GM21786 (cell line): ENCODE data around the gene RASSF1.
A peak's percentile ranks its signal among the peaks of the same experiment; 100 is the strongest.
"Not testable (repeated sequence)": the region's sequence is repeated elsewhere in the genome, so short reads cannot be mapped to it uniquely, and the experiment has no call there.

Experiments
- ATAC-seq: cut with Tn5 transposase; IDR thresholded peaks from one replicate; pipeline ENCODE4 v1.9.1; 2021; ENCODE audit not compliant: unreplicated experiment

Gene RASSF1

DNA sequence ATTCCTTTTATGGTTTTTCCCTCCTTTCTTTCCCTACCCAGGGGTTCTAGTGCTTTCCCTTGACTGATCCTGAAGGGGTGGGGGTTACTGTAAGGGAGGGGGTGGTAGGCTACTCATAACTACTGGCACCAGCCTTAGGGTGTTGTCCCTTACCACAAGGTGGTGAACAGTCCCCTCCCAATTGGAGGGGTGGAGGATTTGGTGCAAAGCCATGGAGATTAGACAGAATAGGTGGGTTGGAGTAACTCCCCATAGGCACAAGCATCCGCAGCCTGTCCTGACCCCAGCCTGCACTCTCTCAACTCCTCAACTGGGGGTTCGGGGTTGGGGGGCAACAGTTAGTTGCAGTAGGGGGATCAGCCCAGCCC is 15.5 kb downstream of the RASSF1 start:
- no peak for ATAC-seq

DNA sequence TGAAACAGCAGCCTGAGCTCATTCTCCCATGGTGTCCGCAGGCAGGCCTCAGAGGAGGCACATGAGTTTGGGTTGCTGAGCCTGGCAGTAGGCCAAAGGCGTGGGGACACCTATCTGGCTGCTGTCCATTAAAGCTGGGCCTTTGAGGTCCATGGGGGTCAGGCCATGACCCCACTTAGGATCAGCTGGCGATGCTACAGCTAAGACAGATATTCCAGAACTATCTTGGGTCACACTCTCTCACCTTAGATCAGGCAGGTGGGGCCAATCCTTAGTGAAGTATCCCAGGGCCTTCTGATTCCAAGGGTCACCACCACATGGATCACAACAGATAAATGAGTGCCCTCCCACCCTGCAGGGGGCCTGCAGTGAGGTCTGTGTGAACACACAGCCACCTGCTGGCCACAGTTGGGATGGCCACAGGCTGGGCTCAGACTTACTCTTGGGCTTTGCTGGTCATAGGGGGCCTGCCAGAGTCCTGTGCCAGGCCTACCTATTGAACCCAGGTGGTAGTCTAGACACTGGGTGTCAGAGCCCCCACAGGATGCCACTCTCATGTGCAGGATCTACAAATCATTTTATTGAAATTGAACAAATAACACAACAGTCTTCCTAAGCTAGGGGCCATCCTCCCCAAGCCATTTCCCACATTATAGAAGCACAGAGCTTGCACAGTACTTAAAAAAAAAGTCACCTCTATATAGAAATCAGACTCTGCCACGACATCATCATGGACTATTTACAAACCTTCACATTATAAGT is 16.1 kb downstream of the RASSF1 start:
- no peak for ATAC-seq

DNA sequence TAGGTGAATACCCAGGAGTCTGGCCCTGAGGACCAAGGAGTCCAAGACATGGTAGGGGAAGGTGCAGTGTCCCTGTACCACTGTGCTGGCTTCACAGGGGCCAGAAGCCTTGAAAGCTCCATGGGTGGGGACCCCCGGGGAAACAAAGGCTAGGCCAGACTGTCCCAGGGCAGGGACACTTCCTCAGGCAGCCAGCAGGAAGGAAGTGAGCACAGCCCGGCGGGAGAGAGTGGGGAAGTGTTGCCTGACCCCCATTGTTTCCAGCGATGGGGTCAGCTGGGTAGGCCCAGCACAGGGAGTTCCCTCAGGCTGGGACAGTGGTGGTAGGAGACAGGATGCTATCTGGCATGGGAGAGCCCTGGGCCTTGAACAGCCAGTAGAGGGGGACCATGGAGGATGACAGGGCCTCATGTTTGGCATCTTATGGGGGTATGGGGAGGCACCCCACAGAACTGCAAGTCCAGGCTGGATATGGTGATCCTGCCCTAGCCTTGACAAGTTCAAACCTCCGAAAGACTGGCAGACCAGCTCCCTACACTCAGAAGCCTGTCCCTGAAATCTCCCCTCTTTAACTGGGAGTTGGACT is 16.9 kb downstream of the RASSF1 start:
- no peak for ATAC-seq

DNA sequence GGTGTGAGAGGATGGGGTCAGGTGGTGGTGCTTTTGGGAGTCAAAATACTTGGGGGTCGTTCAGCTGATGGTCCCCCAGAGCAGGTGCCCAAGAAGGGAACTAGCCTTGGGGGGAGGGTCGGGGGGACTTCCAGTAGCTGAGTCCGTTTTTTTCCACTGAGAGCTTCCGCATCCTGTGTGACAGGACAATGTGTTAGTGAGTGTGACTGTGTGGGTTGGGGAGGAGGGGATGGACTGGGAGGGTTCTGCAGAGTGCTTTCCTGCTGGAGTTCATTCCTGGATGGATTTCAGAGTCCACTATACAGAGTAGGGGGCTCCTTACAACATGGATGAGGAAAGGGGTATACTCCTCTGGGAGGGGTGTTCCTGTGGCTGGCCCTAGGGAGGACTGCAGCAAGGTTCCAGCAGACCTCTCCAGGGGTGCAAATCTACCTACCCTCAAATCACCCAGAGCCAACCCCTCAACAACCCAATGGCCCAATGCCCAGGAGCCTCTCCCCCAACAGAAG is 17.5 kb downstream of the RASSF1 start:
- ATAC-seq, result no peak

DNA sequence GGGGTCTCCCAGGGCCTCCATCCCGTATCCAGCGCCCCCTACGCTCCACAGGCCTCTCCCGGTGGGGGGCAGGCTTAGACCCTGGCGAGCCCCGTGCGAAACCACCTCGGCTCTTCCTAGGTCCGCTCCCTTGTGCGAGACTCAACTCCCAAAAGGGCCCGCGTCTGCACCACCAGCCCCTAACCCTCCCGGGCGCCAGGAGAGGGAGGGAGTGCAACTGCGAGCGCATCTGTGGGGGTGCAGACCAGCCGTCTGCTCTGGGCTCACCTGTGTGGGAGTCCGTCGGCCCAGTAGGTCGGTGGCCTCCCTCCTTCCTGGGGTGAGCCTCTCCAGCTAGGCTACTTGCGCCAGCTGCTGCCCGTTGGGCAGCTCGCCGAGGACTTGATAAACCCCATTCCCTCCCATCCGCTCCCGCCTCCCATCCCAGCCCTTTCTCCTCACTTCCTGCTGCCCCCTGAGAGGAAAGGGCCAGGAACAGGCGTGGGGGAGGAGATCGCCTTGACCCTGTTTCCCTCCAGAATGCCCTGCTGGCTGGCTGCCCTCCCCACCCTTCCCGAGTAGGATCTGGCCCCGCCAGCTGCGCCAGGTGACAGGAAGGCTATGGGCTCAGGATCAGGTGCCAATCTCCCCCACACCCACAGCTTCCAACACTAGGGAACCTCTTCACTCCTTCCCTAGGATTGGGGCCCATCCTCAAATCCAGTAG is 18.1 kb downstream of the RASSF1 start, which contains the start of gene HYAL2:
Gene HYAL2 (minus strand): TSS at position 360 of the 706 bp plus-strand sequence. CDS start 2,256 bp downstream, outside the sequence.
- ATAC-seq, result no peak

DNA sequence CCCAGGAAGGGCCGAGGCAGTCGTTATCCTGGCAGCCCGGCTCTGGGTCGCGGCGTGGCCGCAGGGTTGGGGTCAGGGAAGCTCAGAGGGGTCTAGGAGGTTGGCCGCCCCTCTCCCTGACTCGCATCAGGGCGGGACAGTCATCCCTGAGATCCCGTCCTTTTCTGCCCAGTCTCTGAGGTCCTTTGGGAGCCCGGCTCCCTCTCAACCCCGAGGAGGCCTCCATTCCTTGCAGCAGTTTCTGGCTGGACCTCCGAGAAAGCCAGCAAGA is 18.6 kb downstream of the RASSF1 start:
- no peak for ATAC-seq

DNA sequence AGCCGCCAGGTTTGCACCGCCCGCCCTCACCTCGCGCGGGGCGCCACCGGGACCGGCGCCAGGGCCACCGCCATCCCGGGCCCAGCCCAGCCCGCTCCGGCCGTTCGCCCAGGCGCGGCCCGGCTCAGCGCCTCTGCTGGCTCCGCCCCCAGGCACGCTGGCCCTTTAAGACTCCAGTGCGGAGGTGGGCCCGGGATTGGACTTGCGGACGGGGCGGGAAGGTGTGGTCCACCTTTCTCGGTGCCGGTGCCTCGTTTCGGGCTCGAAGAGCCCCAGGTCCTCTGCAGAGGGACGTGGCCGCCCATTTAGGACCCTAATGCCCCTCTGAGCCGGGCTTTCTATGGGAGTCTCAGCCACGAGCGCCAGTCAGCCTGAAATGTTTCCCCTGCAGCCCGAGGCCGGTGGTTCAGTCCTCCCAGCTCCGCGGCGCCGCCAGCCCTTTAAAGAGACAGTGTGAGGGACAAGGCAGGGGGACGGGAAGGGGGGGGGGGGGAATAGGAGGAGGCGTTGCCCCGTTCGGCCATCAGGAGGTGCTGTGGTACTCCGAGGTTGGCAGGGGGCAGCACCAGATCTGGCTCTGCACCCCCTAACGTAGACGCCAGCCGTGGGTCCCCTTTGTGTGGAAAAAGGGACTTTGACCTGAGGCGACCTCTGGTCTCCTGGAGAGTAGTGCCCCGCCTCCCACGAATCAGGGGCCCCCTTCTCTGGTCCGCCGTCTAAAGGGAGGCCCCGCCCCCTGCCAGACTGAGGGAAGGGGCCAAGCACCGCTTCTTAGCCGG is 19.1 kb downstream of the RASSF1 start:
- peak; percentile 90 for ATAC-seq

DNA sequence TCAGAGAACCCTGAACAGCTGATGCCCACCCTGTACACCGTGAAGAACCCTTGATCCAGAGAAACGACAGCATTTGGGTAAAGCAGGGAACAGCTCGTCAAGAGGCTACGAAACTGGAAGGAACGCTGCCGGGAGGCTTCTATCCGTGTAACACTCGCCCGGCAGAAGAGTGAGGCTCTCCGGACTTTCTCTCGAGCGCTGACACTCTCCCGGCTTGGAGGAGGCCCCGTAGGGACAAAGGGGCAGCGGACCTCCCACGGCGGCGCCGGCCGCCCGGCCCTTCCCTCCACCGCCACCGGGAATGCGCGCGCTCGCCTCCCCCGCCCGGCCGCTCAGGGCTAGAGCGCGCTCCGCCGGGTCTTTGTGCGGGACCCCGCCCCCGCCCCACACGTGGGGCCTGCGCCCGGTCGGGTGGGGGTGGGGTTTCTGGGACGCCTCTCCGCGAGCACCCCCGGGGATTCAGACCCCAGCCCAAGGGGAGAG is 19.7 kb downstream of the RASSF1 start:
- peak; percentile 46 for ATAC-seq

DNA sequence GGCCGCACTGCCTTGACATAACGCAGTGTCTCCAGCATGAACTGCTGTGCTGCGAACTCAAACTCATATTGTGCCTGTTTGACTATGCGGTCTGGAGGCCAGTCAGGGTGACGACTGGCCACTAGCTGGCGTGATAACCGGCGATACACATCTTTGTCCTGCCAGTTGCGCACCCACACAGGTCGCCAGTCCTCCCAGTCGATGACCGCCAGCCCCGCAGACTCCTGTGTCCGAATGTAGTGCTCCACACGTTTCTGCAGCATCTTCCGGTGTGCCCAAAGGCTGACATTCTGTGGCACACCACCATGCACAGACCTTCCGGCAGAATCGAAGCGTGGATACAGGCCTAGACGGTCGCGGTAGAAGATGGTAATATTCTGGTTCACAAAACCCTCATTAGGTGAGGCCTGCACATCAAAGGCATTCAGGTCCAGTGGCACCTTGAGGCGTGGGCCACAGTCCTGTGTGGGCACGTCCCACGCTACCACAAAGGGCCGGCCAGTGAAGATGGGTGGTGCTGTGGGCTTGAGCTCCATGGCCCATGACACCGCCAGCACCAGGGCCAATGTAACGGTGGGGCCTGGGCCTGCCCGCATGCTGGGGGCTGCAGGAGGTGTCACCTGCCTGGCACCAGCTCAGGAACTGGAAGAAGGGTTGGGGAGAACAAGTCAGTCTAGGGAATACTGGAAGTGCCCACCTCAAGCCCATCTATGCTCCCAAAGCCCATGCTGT is 20.6 kb downstream of the RASSF1 start:
- no peak for ATAC-seq

DNA sequence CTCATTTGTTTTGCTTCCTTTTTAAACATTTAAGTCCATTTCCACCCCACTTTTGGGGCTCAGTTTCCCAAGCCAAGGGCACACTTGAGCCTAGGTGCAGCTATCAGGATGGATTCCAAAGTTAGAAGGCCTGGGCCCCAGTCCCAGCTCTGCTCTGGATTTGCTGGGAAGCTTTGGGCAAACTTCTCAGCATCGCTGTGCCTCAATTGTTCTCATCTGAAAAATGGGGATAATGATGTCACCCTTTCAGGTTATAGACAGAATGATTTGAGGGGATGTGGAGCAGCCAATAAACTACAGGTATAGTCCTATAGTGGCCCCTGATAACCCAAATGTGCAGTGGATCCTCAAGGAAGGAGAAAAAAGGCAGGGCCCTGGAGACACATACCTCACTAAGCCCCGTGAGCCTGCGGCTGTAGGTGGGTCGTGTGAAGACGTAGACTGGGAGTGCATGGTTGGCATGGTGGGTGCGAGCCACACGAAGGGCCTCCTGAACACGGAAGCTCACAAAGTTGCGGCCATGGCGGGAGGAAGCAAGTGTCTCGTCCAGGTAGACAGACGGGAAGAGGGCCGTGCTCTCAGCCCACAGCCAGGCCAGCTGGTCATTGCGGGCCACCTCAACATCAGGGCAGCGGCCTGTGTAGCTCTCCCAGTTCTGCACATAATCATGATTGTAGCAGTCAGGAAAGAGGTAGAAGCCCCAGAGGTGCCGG is 21.3 kb downstream of the RASSF1 start:
- no peak for ATAC-seq

DNA sequence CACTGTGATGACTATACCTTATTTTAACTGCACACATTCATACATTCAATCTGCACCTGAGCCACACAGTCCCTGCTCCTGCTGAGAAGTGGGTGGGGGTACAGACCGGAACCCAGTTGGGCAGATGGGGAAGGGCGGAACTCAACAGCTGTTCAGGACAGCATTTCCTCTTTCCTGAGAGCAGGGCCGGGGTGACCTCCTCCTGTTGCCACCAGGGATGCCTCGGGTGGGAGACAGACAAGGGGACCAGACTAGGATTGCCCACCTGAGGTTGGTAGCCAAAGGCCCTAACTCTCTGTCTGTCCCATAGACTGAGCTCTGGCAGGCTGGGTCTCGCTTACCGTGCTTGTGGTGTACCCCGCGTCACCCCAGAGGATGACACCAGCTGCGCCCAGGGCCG is 22.0 kb downstream of the RASSF1 start:
- ATAC-seq, result no peak

DNA sequence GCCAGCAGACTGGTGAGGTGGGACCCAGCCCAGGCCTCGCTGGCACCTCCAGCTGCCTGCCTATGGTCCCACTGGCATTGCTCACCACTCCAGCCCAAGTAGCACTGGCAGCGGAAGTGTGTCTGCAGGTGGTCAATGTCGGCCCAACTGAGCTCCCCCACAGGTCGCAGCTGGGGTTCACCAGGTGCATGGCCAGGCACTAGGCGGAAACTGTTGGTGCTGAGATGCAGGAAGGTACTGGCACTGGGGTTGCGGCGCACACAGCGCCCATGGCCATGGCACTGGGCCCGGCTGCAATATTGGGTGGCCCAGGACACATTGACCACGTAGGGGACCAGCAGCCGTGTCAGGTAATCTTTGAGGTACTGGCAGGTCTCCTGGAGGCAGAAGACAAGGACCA is 22.5 kb downstream of the RASSF1 start:
- no peak for ATAC-seq

DNA sequence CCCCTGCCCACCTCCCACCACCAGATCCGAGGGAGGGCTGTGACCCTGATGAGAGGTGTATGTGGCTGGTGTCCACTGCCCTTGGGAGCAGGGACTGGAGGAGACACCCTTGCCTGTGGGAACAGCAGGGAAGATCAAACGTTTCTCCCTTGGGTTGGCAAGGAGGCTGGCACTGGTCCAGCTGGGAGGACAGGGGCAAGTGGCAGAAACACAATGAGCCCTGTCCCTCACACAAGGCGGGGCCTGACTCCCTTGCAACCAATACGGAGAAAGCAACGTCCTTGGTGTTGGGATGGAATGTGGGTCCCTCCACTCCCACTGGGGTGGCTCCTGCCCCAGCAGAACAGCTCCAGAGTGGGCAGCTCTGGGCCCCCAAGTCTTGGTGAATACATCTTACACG is 23.3 kb downstream of the RASSF1 start:
- no peak for ATAC-seq

DNA sequence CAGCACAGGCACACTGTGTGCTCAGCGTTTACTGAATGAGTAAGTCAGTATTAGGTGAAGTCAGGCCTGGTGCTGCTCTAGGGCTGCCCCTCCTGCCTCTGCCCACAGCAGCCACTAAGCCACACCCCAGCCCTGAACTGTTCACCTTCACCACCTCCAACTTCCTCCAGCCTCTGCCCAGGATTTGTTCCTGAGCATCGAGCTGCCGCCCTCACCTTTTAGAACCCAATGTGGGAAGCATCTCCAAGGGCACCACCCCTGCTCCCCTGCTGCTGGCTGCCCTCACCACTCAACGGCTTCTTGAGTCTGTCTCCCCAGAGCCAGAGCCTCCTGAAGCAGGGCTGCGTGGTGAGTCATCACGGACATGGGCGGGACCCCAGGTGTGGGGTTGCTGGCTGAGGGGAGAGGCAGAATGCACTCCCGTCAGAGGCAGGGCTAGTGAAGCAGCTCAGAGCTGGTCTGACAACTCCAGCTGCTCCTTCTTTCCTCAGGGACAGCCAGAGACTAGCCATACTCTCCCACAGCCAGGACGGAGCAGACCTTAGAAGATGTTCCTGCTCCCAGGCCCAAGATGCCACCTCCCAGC is 23.9 kb downstream of the RASSF1 start:
- no peak for ATAC-seq

DNA sequence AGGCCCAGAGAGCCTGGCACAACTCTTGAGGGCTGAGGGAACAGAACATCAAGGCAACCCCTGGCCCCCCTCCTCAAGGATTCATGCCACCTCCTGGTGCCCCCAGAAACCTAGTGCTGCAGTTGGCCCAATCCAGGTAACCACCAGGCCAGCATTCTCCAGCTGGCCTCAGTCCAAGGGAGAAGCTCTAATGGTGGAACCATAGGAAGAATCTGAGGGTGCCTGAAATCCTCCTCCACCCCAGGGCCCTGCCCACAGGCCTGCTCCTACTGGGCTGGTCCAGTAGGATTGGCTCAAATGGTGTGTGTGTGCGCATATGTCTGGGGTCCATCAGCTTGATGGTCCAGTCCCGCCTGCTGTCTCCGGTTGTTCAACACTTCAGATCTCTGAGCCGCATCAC is 25.8 kb downstream of the RASSF1 start:
- ATAC-seq, result no peak

DNA sequence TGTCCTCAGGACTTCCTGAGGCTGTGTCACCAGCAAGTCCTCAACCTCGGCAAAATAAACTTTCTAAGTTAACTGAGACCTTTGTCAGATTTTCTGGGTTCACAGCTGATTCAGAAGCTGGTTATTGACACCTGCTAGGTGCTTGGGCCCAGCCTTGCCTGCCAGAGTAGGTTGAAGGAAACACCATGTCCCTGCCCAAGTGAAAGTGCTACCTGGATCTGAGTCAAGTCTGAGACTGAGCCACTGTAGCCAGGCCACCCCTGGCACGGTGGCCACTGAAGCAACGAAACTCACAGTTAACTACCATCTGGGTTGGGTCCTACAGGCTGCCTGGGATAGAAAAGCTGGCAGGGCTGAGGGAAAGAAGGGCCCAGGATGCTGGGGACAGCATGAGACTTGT is 26.3 kb downstream of the RASSF1 start:
- no peak for ATAC-seq

DNA sequence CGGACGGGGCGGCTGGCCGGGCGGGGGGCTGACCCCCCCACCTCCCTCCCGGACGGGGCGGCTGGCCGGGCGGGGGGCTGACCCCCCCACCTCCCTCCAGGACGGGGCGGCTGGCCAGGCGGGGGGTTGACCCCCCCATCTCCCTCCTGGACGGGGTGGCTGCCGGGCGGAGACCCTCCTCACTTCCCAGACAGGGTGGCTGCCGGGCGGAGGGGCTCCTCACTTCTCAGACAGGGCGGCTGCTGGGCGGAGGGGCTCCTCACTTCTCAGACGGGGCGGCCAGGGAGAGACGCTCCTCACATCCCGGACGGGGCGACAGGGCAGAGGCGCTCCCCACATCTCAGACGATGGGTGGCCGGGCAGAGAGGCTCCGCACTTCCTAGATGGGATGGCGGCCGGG is 28.6 kb downstream of the RASSF1 start:
- not testable (repeated sequence) for ATAC-seq

DNA sequence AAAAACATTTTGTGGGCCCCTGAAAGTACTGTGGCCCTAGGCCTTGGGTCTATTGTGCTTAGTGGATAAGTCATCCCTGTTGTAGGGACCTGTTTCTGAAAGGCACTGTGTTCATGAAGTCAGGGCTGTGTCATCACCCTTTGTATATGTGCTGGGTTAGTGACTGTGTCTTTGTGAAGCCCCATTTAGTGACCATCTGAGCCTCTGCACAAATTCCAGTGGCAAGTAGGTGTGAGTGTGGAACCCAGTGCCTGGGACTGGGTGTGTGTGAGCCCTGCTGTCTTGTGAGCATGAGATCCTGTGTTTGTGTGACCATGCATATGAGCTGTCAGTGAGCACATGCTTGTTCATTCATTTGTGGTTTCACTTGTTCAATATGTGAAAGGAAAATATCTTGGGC is 36.0 kb downstream of the RASSF1 start:
- no peak for ATAC-seq

DNA sequence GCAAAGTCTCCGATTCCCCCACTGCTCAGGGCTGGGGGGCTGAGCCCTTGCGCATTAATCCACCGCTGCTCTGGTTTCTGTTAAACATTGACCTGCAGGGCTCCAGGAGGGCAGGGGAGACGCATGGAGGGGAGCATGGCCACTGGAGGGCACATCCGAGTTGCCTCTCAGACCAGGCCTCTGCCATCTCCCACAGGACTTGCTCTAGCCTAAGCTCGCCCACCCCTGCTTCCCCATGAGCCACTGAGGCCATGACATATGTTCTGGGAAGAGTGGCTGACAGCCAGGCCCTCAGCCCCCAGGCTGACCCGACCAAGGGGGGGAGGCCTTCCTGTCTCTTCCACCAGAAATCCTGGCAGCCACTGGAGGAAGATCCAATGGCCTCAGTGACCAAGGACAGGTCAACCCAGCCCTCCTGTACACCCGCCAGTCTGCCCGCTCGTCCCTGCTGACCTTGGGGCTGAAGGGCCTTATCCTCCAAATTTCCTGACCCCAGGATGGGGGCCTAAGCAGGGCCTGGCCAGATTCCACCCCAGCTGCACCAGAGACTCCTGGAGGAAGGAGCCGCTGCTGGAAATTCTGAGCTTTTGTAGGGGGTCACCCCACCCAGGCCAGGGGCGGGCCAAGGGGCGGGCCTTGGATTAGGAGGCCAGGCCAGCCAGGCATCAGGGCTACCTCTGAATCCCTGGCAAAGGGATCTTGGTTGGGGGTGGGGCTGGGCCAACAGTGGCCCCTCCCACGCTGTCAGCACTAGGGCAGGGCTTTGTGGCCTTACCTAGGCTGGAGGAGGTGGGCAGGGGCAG is 37.4 kb downstream of the RASSF1 start, which contains the start of gene HYAL1:
Gene HYAL1 (minus strand): TSS at position 562 of the 803 bp plus-strand sequence. CDS start 618 bp downstream, outside the sequence.
- ATAC-seq, result no peak
